ENCODE results near the gene XPC.

DNA sequence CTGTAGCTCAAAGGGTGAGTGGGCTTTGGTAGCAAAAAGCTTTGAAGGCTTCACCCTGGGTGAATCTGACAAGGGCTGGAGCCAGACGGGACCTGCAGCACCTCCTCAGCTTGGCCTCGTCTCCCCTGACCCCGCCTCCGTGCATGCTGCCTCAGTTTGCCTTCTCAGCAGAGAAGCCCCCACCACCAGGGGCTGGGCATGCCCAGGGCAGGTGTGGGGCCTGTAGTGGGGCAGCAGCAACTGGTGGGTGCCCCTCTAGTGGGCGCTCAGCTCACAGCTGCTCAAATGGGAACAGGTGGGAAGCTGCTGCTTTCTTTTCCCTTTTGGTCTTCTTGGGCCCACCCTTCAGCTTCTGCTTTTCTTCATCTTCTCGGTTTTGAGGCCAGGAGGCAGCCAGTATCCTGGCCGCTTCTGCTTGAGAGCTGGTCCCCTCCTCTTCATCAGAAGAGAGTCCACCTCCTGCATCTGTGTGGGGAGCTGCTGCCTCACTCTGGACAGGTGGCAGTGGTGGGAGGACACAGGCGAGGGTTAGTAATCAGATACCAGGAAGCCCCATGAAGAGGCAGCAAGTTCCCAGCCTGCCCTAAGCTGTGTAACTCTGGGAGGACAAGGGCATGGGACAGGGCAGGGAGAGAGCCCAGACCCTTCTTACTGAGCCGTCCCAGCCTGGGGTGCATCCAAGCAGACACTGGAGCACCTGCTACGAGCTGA, 32.6 kb downstream of the XPC start:
- TF ChIP-seq EZH2 (IDR thresholded peaks at IDR 0.05; ENCODE audit: borderline replicate concordance, low read depth, low read length, poor library complexity, severe bottlenecking): no peak
- TF ChIP-seq CTCF (conservative IDR thresholded peaks at IDR 0.05; ENCODE audit: low read depth, low read length): no peak
